Heart left ventricle (tissue), 16 donors: ENCODE results near the gene EBP. TPM values are rescaled to one million over a fixed set of nuclear protein-coding genes. Genes with fewer than 3 reads are reported as not detected.

Experiments used
- ATAC-seq, 4 donors: fragments of 200-7000 bp; cut with Tn5 transposase; one replicate each; pipeline ENCODE4 v1.9.1; 2020 to 2022; ENCODE audit warnings: moderate library complexity in 4 of 4, mild to moderate bottlenecking in 3 of 4, moderate number of reproducible peaks in 1 of 4
- DNase-seq, 5 donors: peaks; one replicate each; pipeline ENCODE4 v3.0.0-alpha.2; 2020
- H3K27ac ChIP-seq, 12 donors: fragments of 200-600 bp; sonication (generic) in 4 of 12; one replicate each; pipeline versions ENCODE4 v1.5.0 to v1.8.0; 2016 to 2022; ENCODE audit warnings: mild to moderate bottlenecking in 2 of 12
- H3K27me3 ChIP-seq, 9 donors: fragments of 200-600 bp; sonication (generic) in 2 of 9; one replicate each; pipeline versions ENCODE4 v1.5.1 to v1.8.0; 2016 to 2022; ENCODE audit warnings: mild to moderate bottlenecking in 3 of 9
- H3K36me3 ChIP-seq, 9 donors: fragments of 200-600 bp; sonication (generic) in 2 of 9; one replicate each; pipeline versions ENCODE4 v1.5.0 to v1.8.0; 2018 to 2022; ENCODE audit warnings: mild to moderate bottlenecking in 2 of 9
- H3K4me1 ChIP-seq, 12 donors: fragments of 200-600 bp; sonication (generic) in 4 of 12; one replicate each; pipeline versions ENCODE4 v1.5.0 to v1.8.0; 2016 to 2022; ENCODE audit warnings: mild to moderate bottlenecking in 3 of 12
- H3K4me3 ChIP-seq, 12 donors: fragments of 200-600 bp; sonication (generic) in 4 of 12; one replicate each; pipeline versions ENCODE4 v1.5.0 to v1.8.0; 2017 to 2022; ENCODE audit warnings: mild to moderate bottlenecking in 9 of 12, moderate library complexity in 4 of 12
- H3K9me3 ChIP-seq, 12 donors: fragments of 200-600 bp; sonication (generic) in 4 of 12; one replicate each; pipeline versions ENCODE4 v1.5.0 to v1.8.0; 2016 to 2022; ENCODE audit warnings: mild to moderate bottlenecking in 1 of 12
- POLR2A ChIP-seq, 2 donors: fragments of 450-650 bp; IDR thresholded peaks; one replicate each; pipeline ENCODE4 v1.6.1; 2017; ENCODE audit warnings: antibody characterized with exemption in 2 of 2, mild to moderate bottlenecking in 2 of 2, moderate library complexity in 2 of 2
- WGBS, 4 donors: extraction: QIAGEN DNeasy Blood & Tissue Kit in 2 of 4; methylation state at CpG; one replicate each; pipeline versions ENCODE4 v1.1.5 to v1.1.7; 2013 to 2018; 5-methylcytosine and 5-hydroxymethylcytosine counted together
- intact Hi-C, 10 donors: fragments of 100-400 bp; cut with DNase I; formaldehyde crosslinking; loops; one replicate each; pipeline versions ENCODE4 v1.11.1 to v1.14.2; 2022
- polyA plus RNA-seq, 2 donors: library from polyadenylated mRNA; stranded (reverse); fragments of 200-250 nt; gene quantifications; one replicate each; pipeline ENCODE4 v1.2.3, GENCODE V29; 2013
- total RNA-seq, 9 donors: library from RNA; depleted of rRNA in 2 of 9; stranded (reverse); fragments of >200 nt in 2 of 9; fragmentation: NEBNext Ultra II Directional in 3 of 9; extraction: Animal tissue kit (Norgen Biotek cat#: 25700) in 3 of 9; gene quantifications; one replicate each; pipeline versions ENCODE4 v1.1.0 to v1.2.4, GENCODE V29; 2016 to 2023
- TF ChIP-seq, protein P1 (sequence below), 12 donors: fragments of 200-600 bp; sonication (generic) in 4 of 12; IDR thresholded peaks; one replicate each; pipeline versions ENCODE4 v1.5.0 to v1.8.0; 2018 to 2022; ENCODE audit warnings: antibody characterized with exemption in 12 of 12, mild to moderate bottlenecking in 5 of 12
- donor health status: ischemic (EF 13 %, LVEDD 7.1; RV severe dilation, severe dysfunction).
- donor health status: healthy with polysubstance abuse.
- donor health status: DM: no; HTN: yes; CAD: no.
- donor health status: DM: no; HTN: no; CAD: no.
- donor health status: ischemic (EF 25% LVEDD 6.9; RV normal size, moderate dysfunction).
- donor health status: ischemic (EF 25% LVEDD 5.7; RV mildly dilated, moderate dysfunction).
- donor health status: healthy.
- donor health status: DM: yes; HTN: yes; CAD: no.
- donor health status: ischemic (EF 35%, LVEDD 5.7; RV mildly dilated, moderate dysfunction).
- donor health status: nonischemic (EF 11% LVEDD 7.7; RV severe dilation, severe dysfunction).
- donor health status: DM: yes; HTN: yes; CAD: no.
- donor health status: PGD.
- donor health status: ischemic (EF 29% LVEDD 5.4; RV normal size, mild dysfunction).
- donor health status: nonischemic (EF 23%, LVEDD 6.1; RV moderate dilation, normal function).

Gene EBP
- total and polyA plus RNA-seq, 11 donors, result 37.1 to 118 (median 57.5) TPM

DNA sequence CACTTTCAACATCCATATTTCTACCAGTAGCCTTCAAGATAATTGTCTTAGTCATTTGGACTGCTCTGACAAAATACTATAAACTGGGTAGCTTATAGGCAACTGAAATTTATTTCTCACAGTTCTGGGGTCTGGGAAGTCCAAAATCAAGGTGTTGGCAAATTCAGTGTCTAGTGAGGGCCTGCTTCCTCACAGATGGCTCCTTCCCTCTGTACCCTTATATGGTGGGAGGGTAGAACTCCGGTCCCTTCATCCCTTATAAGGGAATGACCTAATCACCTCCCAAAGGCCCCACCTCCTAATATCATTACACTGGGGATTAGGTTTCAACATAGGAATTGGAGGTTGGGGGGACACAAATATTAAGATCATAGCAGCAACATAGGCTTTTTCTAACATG is 10.6 kb downstream of the EBP start:
- intact Hi-C loops, result loop anchor here in 1 of 10 donors (10.0 kb wide), 1 partner anchor 63 kb away; the partner anchor contains the start of gene WDR13
- H3K4me3 ChIP-seq, result no peak overlapping the region
- ATAC-seq, result no peak
- 53 to 75% (median 69%) methylated on average over 1 of the region's 1 CpG for WGBS, 4 donors
- H3K36me3 ChIP-seq, result peaks cover 0 to 12% (median 7%) of the 10 kb centered on the region in 9 donors
- peak overlapping the region in 8 of 12 donors; percentile 25 to 64 (median 48) for H3K27ac ChIP-seq
- peaks cover 0 to 6% (median 0%) of the 10 kb centered on the region in 12 donors for H3K4me1 ChIP-seq
- TF ChIP-seq, protein P1, sequence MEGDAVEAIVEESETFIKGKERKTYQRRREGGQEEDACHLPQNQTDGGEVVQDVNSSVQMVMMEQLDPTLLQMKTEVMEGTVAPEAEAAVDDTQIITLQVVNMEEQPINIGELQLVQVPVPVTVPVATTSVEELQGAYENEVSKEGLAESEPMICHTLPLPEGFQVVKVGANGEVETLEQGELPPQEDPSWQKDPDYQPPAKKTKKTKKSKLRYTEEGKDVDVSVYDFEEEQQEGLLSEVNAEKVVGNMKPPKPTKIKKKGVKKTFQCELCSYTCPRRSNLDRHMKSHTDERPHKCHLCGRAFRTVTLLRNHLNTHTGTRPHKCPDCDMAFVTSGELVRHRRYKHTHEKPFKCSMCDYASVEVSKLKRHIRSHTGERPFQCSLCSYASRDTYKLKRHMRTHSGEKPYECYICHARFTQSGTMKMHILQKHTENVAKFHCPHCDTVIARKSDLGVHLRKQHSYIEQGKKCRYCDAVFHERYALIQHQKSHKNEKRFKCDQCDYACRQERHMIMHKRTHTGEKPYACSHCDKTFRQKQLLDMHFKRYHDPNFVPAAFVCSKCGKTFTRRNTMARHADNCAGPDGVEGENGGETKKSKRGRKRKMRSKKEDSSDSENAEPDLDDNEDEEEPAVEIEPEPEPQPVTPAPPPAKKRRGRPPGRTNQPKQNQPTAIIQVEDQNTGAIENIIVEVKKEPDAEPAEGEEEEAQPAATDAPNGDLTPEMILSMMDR (IDR thresholded peaks at IDR 0.05), result no peak
- no peak for TF ChIP-seq POLR2A (IDR thresholded peaks at IDR 0.05)
- no peak for DNase-seq
- no peaks in the 10 kb centered on the region for H3K9me3 ChIP-seq
- H3K27me3 ChIP-seq, result peaks cover 0 to 6% (median 0%) of the 10 kb centered on the region in 9 donors

DNA sequence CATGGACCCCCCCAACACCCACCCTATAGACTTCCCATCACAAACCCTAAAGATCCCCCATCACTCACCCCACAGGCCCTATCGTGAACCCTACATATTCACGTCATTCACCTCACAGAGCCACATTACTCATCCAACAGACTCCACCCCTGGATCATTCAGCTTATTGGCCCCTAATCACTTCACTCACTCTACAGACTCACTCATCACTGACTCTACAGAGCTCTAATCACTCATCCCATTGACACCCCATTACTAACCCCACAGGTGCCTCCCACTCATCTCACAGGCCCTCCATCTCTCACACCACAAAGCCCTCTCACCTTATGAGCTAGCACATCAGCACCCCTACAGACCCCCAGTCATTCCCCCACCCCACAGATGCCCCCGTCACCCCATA is 11.6 kb downstream of the EBP start:
- Histone ChIP-seq H3K27ac (no peak overlapping the region), H3K4me3 (no peak overlapping the region), H3K36me3 (peaks cover 0 to 3% (median 1%) of the 10 kb centered on the region in 9 donors), H3K27me3 (peaks cover 0 to 6% (median 0%) of the 10 kb centered on the region in 9 donors), H3K4me1 (peaks cover 0 to 6% (median 0%) of the 10 kb centered on the region in 12 donors), H3K9me3 (no peaks in the 10 kb centered on the region)
- no peak for ATAC-seq
- WGBS, 4 donors, result 87 to 100% (median 93%) methylated on average over 3 of the region's 3 CpGs
- TF ChIP-seq, protein P1 (IDR thresholded peaks at IDR 0.05), result no peak
- DNase-seq, result no peak
- intact Hi-C loops, result loop anchor here in 1 of 10 donors (10.0 kb wide), 1 partner anchor 62 kb away; the partner anchor contains the start of gene WDR13

DNA sequence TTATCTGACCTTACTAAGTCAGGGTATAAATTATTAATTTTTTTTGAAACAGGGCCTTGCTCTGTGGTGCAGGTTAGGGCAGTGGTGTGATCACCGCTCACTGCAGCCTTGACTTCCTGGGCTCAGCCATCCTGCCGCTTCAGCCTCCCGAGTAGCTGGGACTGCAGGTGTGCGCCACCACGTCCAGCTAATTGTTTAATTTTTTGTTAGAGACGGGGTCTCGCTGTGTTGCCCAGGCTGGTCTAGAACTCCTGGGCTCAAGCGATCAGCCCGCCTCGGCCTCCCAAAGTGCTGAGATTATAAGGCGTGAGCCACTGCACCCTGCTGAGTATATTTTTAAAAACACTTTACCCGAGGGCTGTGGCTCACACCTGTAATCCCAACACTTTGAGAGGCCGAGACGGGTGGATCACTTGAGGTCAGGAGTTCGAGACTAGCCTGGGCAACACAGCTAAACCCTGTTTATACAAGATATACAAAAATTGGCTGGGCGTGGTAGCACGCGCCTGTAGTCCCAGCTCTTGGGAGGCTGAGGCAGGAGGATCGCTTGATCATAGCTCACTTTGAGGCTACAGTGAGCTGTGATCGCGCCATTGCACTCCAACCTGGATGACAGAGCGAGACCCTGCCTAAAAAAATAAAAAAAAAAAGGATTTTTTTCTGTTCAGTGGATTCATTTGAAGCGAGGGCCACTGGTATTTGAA is 17.2 kb downstream of the EBP start:
- peaks cover 0 to 10% (median 0%) of the 10 kb centered on the region in 9 donors for H3K36me3 ChIP-seq
- ATAC-seq, result peak in 1 of 4 donors; percentile 2
- 80 to 86% (median 82%) methylated on average over 23 of the region's 23 CpGs for WGBS, 4 donors
- H3K4me1 ChIP-seq, result peaks cover 0 to 16% (median 3%) of the 10 kb centered on the region in 12 donors
- intact Hi-C loops, result loop anchor here in 1 of 10 donors (5.0 to 10.0 kb wide), 2 partner anchors 56 to 264 kb away; partner anchors contain the start of genes HDAC6 and WDR13
- peak overlapping the region in 11 of 12 donors; percentile 53 to 91 (median 74) for H3K4me3 ChIP-seq
- H3K27ac ChIP-seq, result peak overlapping the region; percentile 73 to 95 (median 90)
- no peaks in the 10 kb centered on the region for H3K9me3 ChIP-seq
- no peak for DNase-seq
- TF ChIP-seq POLR2A (IDR thresholded peaks at IDR 0.05), result no peak
- TF ChIP-seq, protein P1 (IDR thresholded peaks at IDR 0.05), result no peak
- H3K27me3 ChIP-seq, result peaks cover 0 to 6% (median 0%) of the 10 kb centered on the region in 9 donors

DNA sequence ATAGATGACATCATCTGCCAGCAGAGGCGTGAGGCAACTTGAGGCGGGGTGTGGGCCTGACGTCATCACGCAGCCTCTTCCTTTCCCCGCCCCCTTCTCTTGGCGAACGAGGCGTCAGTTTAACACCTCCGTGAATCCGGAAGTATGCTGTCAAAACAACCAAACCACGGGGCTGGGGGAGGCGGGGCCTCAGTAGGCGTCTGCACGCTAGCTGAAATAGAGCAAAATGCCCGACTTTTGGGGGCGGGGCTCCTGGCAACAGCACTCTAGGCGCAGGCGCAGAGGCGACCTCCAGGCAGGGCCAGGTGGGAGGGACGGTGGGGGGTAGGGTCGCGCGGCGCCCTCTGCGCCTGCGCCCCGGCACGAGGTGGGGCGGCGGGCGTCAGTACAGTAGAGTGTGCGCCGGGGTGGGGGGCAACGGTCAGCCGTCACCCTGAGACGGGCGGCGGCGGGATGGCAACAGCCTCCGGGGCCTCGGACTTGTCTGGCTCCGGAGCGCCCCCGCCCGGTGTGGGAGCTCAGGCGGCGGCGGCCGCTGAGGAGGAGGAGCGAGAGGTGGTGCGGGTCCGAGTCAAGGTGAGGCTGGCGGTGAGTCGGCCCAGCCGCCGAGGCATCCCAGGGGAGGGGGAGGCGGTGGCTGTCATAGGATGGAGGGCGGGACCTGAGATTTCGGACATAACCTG is 17.9 kb downstream of the EBP start, which contains the start of gene TBC1D25:
TSS of gene TBC1D25 (plus strand) at position 370 of the 683 bp plus-strand sequence. CDS start at position 454, 84 bp downstream.
- intact Hi-C loops, result loop anchor here in 1 of 10 donors (5.0 to 10.0 kb wide), 2 partner anchors 55 to 263 kb away; partner anchors contain the start of genes HDAC6 and WDR13

More for the DNA sequence above, 17.9 kb downstream of the EBP start, which contains the start of gene TBC1D25:
- peak within 1 kb of the TSS; percentile 53 to 91 (median 74) for H3K4me3 ChIP-seq
- peaks cover 0 to 16% (median 3%) of the 10 kb centered on the region in 12 donors for H3K4me1 ChIP-seq
- H3K9me3 ChIP-seq, result no peaks in the 10 kb centered on the region
- WGBS, 4 donors, result 1 to 67% (median 23%) methylated on average over 31 to 59 of the region's 59 CpGs
- H3K36me3 ChIP-seq, result peaks cover 0 to 14% (median 2%) of the 10 kb centered on the region in 9 donors
- H3K27ac ChIP-seq, result peak within 1 kb of the TSS; percentile 73 to 95 (median 90)
- peaks cover 0 to 6% (median 0%) of the 10 kb centered on the region in 9 donors for H3K27me3 ChIP-seq
- ATAC-seq, result peak; percentile 88 to 96 (median 92)
- TF ChIP-seq, protein P1 (IDR thresholded peaks at IDR 0.05), result peak in 11 of 12 donors; percentile 6 to 66 (median 45)
- peak in 1 of 2 donors; percentile 45 for TF ChIP-seq POLR2A (IDR thresholded peaks at IDR 0.05)
- DNase-seq, result peak; percentile 95 to 97 (median 96)
